DOHH2 (cell line): ENCODE data around the gene HIPK2.

Experiments
- H3F3A ChIP-seq: fragments of 200-600 bp; sonication (generic), shearing (Covaris generic); 2 replicates; pipeline ENCODE4 v1.6.0; 2016; ENCODE audit warnings: antibody characterized with exemption, mild to moderate bottlenecking; ENCODE audit not compliant: control insufficient read depth, insufficient read depth
- H3K27ac ChIP-seq: fragments of 200-600 bp; sonication (generic); 2 replicates; pipeline ENCODE4 v1.5.1; 2014; ENCODE audit warnings: low read depth, mild to moderate bottlenecking, low read length, moderate library complexity
- H3K27me3 ChIP-seq: fragments of 200-600 bp; sonication (generic); 2 replicates; pipeline ENCODE4 v1.6.1; 2014; ENCODE audit warnings: mild to moderate bottlenecking, low read length, mixed read lengths; ENCODE audit not compliant: control insufficient read depth
- H3K36me3 ChIP-seq: fragments of 200-600 bp; sonication (generic); 2 replicates; pipeline ENCODE4 v1.6.1; 2014; ENCODE audit warnings: mild to moderate bottlenecking, low read length, moderate library complexity, mixed read lengths; ENCODE audit not compliant: control insufficient read depth
- H3K4me1 ChIP-seq: fragments of 200-600 bp; sonication (generic); 2 replicates; pipeline ENCODE4 v1.6.1; 2014; ENCODE audit warnings: mild to moderate bottlenecking, low read length, mixed read lengths; ENCODE audit not compliant: control insufficient read depth
- H3K4me2 ChIP-seq: fragments of 200-600 bp; sonication (generic); 2 replicates; pipeline ENCODE4 v1.6.0; 2014; ENCODE audit warnings: mild to moderate bottlenecking, low read length, moderate library complexity
- H3K4me3 ChIP-seq: fragments of 200-600 bp; sonication (generic); 2 replicates; pipeline ENCODE4 v1.5.1; 2014; ENCODE audit warnings: mild to moderate bottlenecking, low read length, mixed read lengths
- H3K79me2 ChIP-seq: fragments of 200-600 bp; sonication (generic); 2 replicates; pipeline ENCODE4 v1.6.1; 2014; ENCODE audit warnings: mild to moderate bottlenecking, low read length, mixed read lengths; ENCODE audit not compliant: control insufficient read depth
- H3K9me2 ChIP-seq: fragments of 200-600 bp; sonication (generic); replicated peaks from 2 replicates; pipeline ENCODE4 v1.6.1; 2014; ENCODE audit warnings: mild to moderate bottlenecking, low read length, mixed read lengths; ENCODE audit not compliant: control insufficient read depth
- H3K9me3 ChIP-seq: fragments of 200-600 bp; sonication (generic); 2 replicates; pipeline ENCODE4 v1.6.1; 2014; ENCODE audit warnings: antibody characterized with exemption, low read length, mixed read lengths; ENCODE audit not compliant: control insufficient read depth, insufficient read depth
- H4K20me1 ChIP-seq: fragments of 200-600 bp; sonication (generic); 2 replicates; pipeline ENCODE4 v1.6.0; 2014; ENCODE audit warnings: low read depth, mild to moderate bottlenecking, antibody characterized with exemption, low read length, moderate library complexity; ENCODE audit not compliant: control insufficient read depth, insufficient read depth
- CTCF ChIP-seq: fragments of 200-600 bp; sonication (generic); IDR thresholded peaks from one replicate; pipeline ENCODE4 v1.5.1; 2014; ENCODE audit warnings: antibody characterized with exemption, mild to moderate bottlenecking, low read depth, low read length; ENCODE audit not compliant: poor library complexity, severe bottlenecking
- EZH2phosphoT487 ChIP-seq: fragments of 200-600 bp; sonication (generic); IDR thresholded peaks from 2 replicates; pipeline ENCODE4 v1.6.1; 2017; ENCODE audit warnings: borderline replicate concordance, mild to moderate bottlenecking, antibody characterized with exemption, low read length, moderate library complexity, mixed read lengths

Gene HIPK2

GRCh38 chr7:139718141-139718540 lies 59.7 kb downstream of the HIPK2 start:
- Histone ChIP-seq H3K9me3 (no peaks in the 10 kb centered on the region), H3K9me2 (no peaks in the 10 kb centered on the region), H4K20me1 (no peaks in the 10 kb centered on the region), H3K27me3 (no peaks in the 10 kb centered on the region), H3K4me3 (no peak overlapping the region), H3K4me2 (no peak overlapping the region), H3K36me3 (no peaks in the 10 kb centered on the region), H3F3A (no peaks in the 10 kb centered on the region), H3K4me1 (no peaks in the 10 kb centered on the region), H3K27ac (no peak overlapping the region), H3K79me2 (no peaks in the 10 kb centered on the region)
- TF ChIP-seq EZH2phosphoT487 (no peak), CTCF (no peak)

GRCh38 chr7:139716156-139716942 lies 61.4 kb downstream of the HIPK2 start:
- H3K27ac ChIP-seq = no peak overlapping the region
- H3K27me3 ChIP-seq = no peaks in the 10 kb centered on the region
- H3K79me2 ChIP-seq = no peaks in the 10 kb centered on the region
- H3K4me3 ChIP-seq = no peak overlapping the region
- H3K4me2 ChIP-seq = no peak overlapping the region
- H3K36me3 ChIP-seq = no peaks in the 10 kb centered on the region
- no peaks in the 10 kb centered on the region for H3K4me1 ChIP-seq
- H3K9me2 ChIP-seq = no peaks in the 10 kb centered on the region
- TF ChIP-seq EZH2phosphoT487 (no peak), CTCF (no peak)
- H3K9me3 ChIP-seq = no peaks in the 10 kb centered on the region
- no peaks in the 10 kb centered on the region for H4K20me1 ChIP-seq
- H3F3A ChIP-seq = no peaks in the 10 kb centered on the region

- no peaks in the 10 kb centered on the region for H3K27me3 ChIP-seq
- TF ChIP-seq EZH2phosphoT487 (no peak), CTCF (no peak)
- no peaks in the 10 kb centered on the region for H4K20me1 ChIP-seq
- no peak overlapping the region for H3K4me3 ChIP-seq
- H3K79me2 ChIP-seq = no peaks in the 10 kb centered on the region
- H3K27ac ChIP-seq = no peak overlapping the region
- H3F3A ChIP-seq = no peaks in the 10 kb centered on the region
- no peaks in the 10 kb centered on the region for H3K9me3 ChIP-seq
- H3K4me1 ChIP-seq = no peaks in the 10 kb centered on the region
- no peak overlapping the region for H3K4me2 ChIP-seq
- H3K36me3 ChIP-seq = no peaks in the 10 kb centered on the region
- H3K9me2 ChIP-seq = no peaks in the 10 kb centered on the region
These were observed 62.5 kb downstream of the HIPK2 start for GRCh38 chr7:139715194-139715815.
